GM21576 (cell line): ENCODE results near the gene ACER3.

Experiments
- ATAC-seq: cut with Tn5 transposase; IDR thresholded peaks from one replicate; pipeline ENCODE4 v1.9.1; 2021; ENCODE audit warnings: mild to moderate bottlenecking, moderate library complexity; ENCODE audit not compliant: unreplicated experiment

Gene ACER3

GRCh38 chr11:77071671-77072605, 211.2 kb downstream of the ACER3 start:
- no peak for ATAC-seq

DNA sequence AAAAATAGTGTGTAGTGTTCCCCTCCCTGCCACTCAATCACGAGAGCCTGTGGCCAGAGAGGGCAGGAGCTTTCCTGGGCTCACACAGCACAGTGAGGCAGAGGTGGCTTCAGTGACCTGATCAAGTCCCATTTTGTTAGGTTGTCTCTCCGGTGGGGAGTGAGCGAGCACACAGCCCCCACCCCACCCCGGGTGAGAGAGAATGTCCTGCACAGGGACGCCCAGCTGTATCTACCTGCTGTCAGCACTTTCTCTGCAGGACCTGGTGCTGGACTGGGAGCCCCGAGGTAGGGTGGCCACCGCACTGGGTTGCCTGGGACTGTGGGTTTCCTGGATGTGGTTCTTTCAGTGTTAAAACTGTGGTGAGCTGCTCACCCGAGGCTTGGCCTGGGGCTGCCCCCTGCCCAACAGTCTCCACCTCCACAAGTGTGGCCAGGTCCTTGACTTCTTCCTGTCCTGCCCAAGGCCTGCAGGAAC, 212.2 kb downstream of the ACER3 start:
- no peak for ATAC-seq

- ATAC-seq: no peak
Measured at GRCh38 chr11:77073328-77074001, 212.7 kb downstream of the ACER3 start.

DNA sequence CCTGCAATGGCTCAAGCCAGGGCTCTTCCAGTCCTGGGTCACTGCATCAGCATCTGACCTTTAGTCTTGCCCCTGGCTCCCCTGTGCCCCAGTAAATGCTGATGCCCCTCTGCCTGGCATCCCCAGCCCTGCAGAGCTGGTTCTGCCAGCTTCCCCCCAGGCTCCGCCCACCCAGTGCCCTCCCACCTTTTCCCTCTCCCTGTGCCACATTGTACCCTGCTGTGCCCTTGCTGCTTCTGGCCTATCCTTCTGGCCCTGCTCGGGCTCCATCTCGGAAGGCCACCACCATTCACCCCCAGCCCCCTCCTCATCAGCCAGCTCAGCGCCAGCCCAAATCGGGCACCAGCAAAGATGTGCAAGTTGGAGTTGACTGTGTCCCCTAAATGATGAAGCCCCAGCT, 213.5 kb downstream of the ACER3 start:
- no peak for ATAC-seq

- no peak for ATAC-seq
Measured at GRCh38 chr11:77074626-77075221, 214.0 kb downstream of the ACER3 start.

DNA sequence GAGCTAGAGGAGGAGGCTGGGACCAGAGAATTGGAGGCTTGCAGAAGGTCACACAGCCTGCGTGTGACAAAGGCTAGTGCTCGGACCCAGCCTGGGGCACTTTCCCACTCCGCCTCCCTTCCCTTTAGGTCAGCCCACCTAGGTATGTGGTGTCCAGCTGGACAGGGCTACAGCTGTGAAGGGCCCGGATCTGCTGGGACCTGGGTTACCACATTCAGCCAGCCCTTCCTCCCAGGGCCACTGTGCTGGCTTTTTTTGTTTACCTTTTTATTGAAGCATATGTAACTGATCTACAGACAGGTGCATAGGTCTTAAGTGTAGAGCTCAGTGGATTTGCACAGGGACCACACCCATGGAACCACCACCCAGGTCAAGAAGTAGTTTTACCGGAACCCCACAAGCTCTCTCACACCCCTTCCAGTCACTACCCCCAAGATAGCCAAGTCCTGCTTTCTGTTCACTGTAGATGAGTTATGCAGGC, 214.7 kb downstream of the ACER3 start:
- no peak for ATAC-seq
